ENCODE results near the gene SLC6A18. TPM values are rescaled to one million over a fixed set of nuclear protein-coding genes. Genes with fewer than 3 reads are reported as not detected.

Gene SLC6A18
- total and polyA plus RNA-seq, 2 experiments from 2014 or later = not detected

- Histone ChIP-seq H3K27ac (no peak overlapping the region), H3K36me3 (no peaks in the 10 kb centered on the region), H3K4me1 (ENCODE audit: low read depth) (no peaks in the 10 kb centered on the region), H3K9me3 (ENCODE audit: low read depth) (no peaks in the 10 kb centered on the region), H3K4me3 (no peak overlapping the region), H3K27me3 (no peaks in the 10 kb centered on the region)
- no peak for DNase-seq (ENCODE audit: low read depth in 1 of 2, low spot score in 1 of 2)
- TF ChIP-seq, protein P1, sequence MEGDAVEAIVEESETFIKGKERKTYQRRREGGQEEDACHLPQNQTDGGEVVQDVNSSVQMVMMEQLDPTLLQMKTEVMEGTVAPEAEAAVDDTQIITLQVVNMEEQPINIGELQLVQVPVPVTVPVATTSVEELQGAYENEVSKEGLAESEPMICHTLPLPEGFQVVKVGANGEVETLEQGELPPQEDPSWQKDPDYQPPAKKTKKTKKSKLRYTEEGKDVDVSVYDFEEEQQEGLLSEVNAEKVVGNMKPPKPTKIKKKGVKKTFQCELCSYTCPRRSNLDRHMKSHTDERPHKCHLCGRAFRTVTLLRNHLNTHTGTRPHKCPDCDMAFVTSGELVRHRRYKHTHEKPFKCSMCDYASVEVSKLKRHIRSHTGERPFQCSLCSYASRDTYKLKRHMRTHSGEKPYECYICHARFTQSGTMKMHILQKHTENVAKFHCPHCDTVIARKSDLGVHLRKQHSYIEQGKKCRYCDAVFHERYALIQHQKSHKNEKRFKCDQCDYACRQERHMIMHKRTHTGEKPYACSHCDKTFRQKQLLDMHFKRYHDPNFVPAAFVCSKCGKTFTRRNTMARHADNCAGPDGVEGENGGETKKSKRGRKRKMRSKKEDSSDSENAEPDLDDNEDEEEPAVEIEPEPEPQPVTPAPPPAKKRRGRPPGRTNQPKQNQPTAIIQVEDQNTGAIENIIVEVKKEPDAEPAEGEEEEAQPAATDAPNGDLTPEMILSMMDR (IDR thresholded peaks at IDR 0.05; ENCODE audit: low read depth, low read length) = no peak
Observed at GRCh38 chr5:1232780-1233179, 7.6 kb downstream of the SLC6A18 start.

GRCh38 chr5:1235379-1235778 is 10.2 kb downstream of the SLC6A18 start:
- no peaks in the 10 kb centered on the region for H3K4me1 ChIP-seq (ENCODE audit: low read depth)
- no peaks in the 10 kb centered on the region for H3K27me3 ChIP-seq
- DNase-seq (ENCODE audit: low read depth in 1 of 2, low spot score in 1 of 2) = no peak
- TF ChIP-seq, protein P1 (IDR thresholded peaks at IDR 0.05; ENCODE audit: low read depth, low read length) = no peak
- no peak overlapping the region for H3K27ac ChIP-seq
- no peaks in the 10 kb centered on the region for H3K9me3 ChIP-seq (ENCODE audit: low read depth)
- no peak overlapping the region for H3K4me3 ChIP-seq
- no peaks in the 10 kb centered on the region for H3K36me3 ChIP-seq

GRCh38 chr5:1235838-1236237 is 10.7 kb downstream of the SLC6A18 start:
- no peaks in the 10 kb centered on the region for H3K27me3 ChIP-seq
- TF ChIP-seq, protein P1 (IDR thresholded peaks at IDR 0.05; ENCODE audit: low read depth, low read length) = no peak

GRCh38 chr5:1239505-1240251 is 14.5 kb downstream of the SLC6A18 start:
- TF ChIP-seq, protein P1 (IDR thresholded peaks at IDR 0.05; ENCODE audit: low read depth, low read length) = no peak
- Histone ChIP-seq H3K27me3 (no peaks in the 10 kb centered on the region), H3K4me3 (no peak overlapping the region), H3K4me1 (ENCODE audit: low read depth) (no peaks in the 10 kb centered on the region), H3K36me3 (no peaks in the 10 kb centered on the region), H3K27ac (no peak overlapping the region), H3K9me3 (ENCODE audit: low read depth) (no peaks in the 10 kb centered on the region)
- no peak for DNase-seq (ENCODE audit: low read depth in 1 of 2, low spot score in 1 of 2)

More at GRCh38 chr5:1235838-1236237, 10.7 kb downstream of the SLC6A18 start:
- H3K4me1 ChIP-seq (ENCODE audit: low read depth) = no peaks in the 10 kb centered on the region
- no peaks in the 10 kb centered on the region for H3K9me3 ChIP-seq (ENCODE audit: low read depth)
- H3K27ac ChIP-seq = no peak overlapping the region
- no peak for DNase-seq (ENCODE audit: low read depth in 1 of 2, low spot score in 1 of 2)
- H3K36me3 ChIP-seq = no peaks in the 10 kb centered on the region
- no peak overlapping the region for H3K4me3 ChIP-seq

- Histone ChIP-seq H3K9me3 (ENCODE audit: low read depth) (no peaks in the 10 kb centered on the region), H3K36me3 (no peaks in the 10 kb centered on the region), H3K27me3 (no peaks in the 10 kb centered on the region), H3K4me3 (no peak overlapping the region), H3K4me1 (ENCODE audit: low read depth) (no peaks in the 10 kb centered on the region), H3K27ac (no peak overlapping the region)
- no peak for DNase-seq (ENCODE audit: low read depth in 1 of 2, low spot score in 1 of 2)
- TF ChIP-seq, protein P1 (IDR thresholded peaks at IDR 0.05; ENCODE audit: low read depth, low read length) = no peak
Observed at GRCh38 chr5:1240496-1241260, 15.5 kb downstream of the SLC6A18 start.
